ENCODE data around the gene CACTIN. TPM values are rescaled to one million over a fixed set of nuclear protein-coding genes. Genes with fewer than 3 reads are reported as not detected.

The CACTIN gene
- total and polyA plus RNA-seq, 2 of the 8 experiments (the other 6 are each of a cell fraction or from before 2014, with no cell fraction given) = 25.8 to 29.9 TPM

DNA sequence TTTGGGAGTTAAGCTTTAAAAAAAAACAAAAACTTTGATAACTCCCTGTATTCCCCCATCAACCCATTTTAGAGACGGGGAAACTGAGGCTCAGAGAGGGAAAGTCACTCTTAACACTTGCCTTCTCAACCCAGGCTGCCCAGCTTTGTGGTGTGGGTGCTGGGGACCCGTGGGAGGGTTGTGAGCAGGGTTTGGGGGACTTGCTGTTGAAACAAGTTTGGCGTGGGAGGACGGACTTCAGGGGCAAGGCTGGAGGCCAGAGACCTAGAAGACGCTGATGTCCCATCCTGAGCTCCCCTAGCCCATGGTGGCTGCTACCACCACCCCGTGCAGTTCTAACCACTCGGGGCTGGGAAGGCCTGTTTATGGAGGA, 747 bp upstream of the CACTIN start:
- peak overlapping the region in 1 of 4 experiments; percentile 27; a peak in 1 of 8 replicates for H3K4me3 ChIP-seq (ENCODE audit: extremely low read depth in 1 of 4, insufficient read depth in 2 of 4, low read depth in 3 of 4, low read length in 4 of 4)
- no peak overlapping the region for H3K4ac ChIP-seq (replicated peaks; ENCODE audit: insufficient read length, low read depth, low read length)
- H3K27me3 ChIP-seq (replicated peaks in 1 of 4; ENCODE audit: control insufficient read depth in 3 of 4, extremely low read depth in 1 of 4, insufficient read depth in 3 of 4, low read length in 3 of 4) = no peaks in the 10 kb centered on the region
- H2BK15ac ChIP-seq (ENCODE audit: low read length) = no peak overlapping the region
- CTCF ChIA-PET (ENCODE audit: partially characterized antibody) = interaction anchor here (1.2 to 1.4 kb wide), 3 partner anchors 39 to 844 kb away, joined by 3 to 4 read pairs (median 3); partner anchors contain the start of genes GIPC3 and SGTA
- peaks cover 9 to 24% of the 10 kb centered on the region in 2 experiments for H3K79me2 ChIP-seq (ENCODE audit: control insufficient read depth in 1 of 2, insufficient read depth in 2 of 2, low read length in 2 of 2)
- no peak overlapping the region for H3K9ac ChIP-seq (replicated peaks in 1 of 4; ENCODE audit: extremely low read depth in 1 of 4, low read depth in 3 of 4, low read length in 3 of 4)
- peaks cover 4% of the 10 kb centered on the region for H3K23me2 ChIP-seq (ENCODE audit: low read depth, low read length)
- H3K14ac ChIP-seq (ENCODE audit: insufficient read length) = no peak overlapping the region
- WGBS, 2 experiments (ENCODE audit: extremely low coverage in 1 of 2, insufficient coverage in 1 of 2, insufficient read length in 1 of 2, insufficient replicate concordance in 2 of 2, low coverage in 1 of 2, low lambda C conversion rate in 2 of 2, missing lambda C conversion rate in 1 of 2) = 66% methylated on average over 7 of the region's 7 CpGs; no CpG with 5 or more reads in 1 of the 2 experiments
- peak overlapping the region in 1 of 2 experiments; percentile 15; a peak in 2 of 4 replicates for H3K4me2 ChIP-seq (ENCODE audit: insufficient read depth in 1 of 2, low read depth in 2 of 2, low read length in 2 of 2)
- H2BK5ac ChIP-seq (ENCODE audit: low read depth, low read length) = no peak overlapping the region
- H3K36me3 ChIP-seq (ENCODE audit: control insufficient read depth in 2 of 4, insufficient read depth in 4 of 4, low read length in 3 of 4) = peaks cover 2 to 11% (median 3%) of the 10 kb centered on the region in 4 experiments; a peak in 4 of 8 replicates
- FAIRE-seq (no peak), DNase-seq (ENCODE audit: low read depth in 1 of 2, low spot score in 2 of 2) (no peak)
- H4K20me1 ChIP-seq (replicated peaks in 1 of 2; ENCODE audit: control insufficient read depth in 1 of 2, insufficient read depth in 2 of 2, low read length in 2 of 2) = peaks cover 4 to 11% of the 10 kb centered on the region in 2 experiments
- POLR2A ChIA-PET (ENCODE audit: partially characterized antibody) = interaction anchor here (0.7 to 1.5 kb wide), 5 partner anchors 9 to 126 kb away, joined by 3 to 5 read pairs (median 4); no protein-coding TSS in a partner anchor
- H3K4me1 ChIP-seq (replicated peaks in 1 of 4; ENCODE audit: control insufficient read depth in 3 of 4, insufficient read depth in 4 of 4, low read length in 3 of 4) = peaks cover 0 to 6% (median 2%) of the 10 kb centered on the region in 4 experiments; a peak in 4 of 7 replicates
- TF ChIP-seq KDM1A (IDR thresholded peaks at IDR 0.05; ENCODE audit: borderline replicate concordance, low read length) = peak; percentile 99
- TF ChIP-seq HDAC2 (IDR thresholded peaks at IDR 0.05; ENCODE audit: borderline replicate concordance in 1 of 2, low read depth in 2 of 2, low read length in 2 of 2) = peak in 1 of 2 experiments; percentile 99; a peak in 2 of 4 replicates
- no peak for TF ChIP-seq POU5F1 (IDR thresholded peaks at IDR 0.05; ENCODE audit: low read depth, low read length)
- 0 out of 2 replicates have a peak, but pooled peaks have one; percentile 8 for TF ChIP-seq PHF8 (conservative IDR thresholded peaks at IDR 0.05; ENCODE audit: low read depth, low read length)
- no peak overlapping the region for H2AFZ ChIP-seq (ENCODE audit: low read length)
- no peak overlapping the region for H2AK5ac ChIP-seq (ENCODE audit: low read depth, low read length)
- no peak overlapping the region for H3K23ac ChIP-seq (ENCODE audit: insufficient read length)
- H4K5ac ChIP-seq (ENCODE audit: insufficient read length, low read depth, low read length) = no peak overlapping the region
- H2BK120ac ChIP-seq (replicated peaks; ENCODE audit: low read depth, low read length) = no peak overlapping the region
- 0 out of 2 replicates have a peak overlapping the region, but pooled peaks have one; percentile 9 for H4K8ac ChIP-seq (ENCODE audit: extremely low read depth, insufficient read depth, low read length)
- H4K91ac ChIP-seq (replicated peaks; ENCODE audit: insufficient read length, low read length) = no peak overlapping the region
- H3K79me1 ChIP-seq (ENCODE audit: low read depth, low read length) = peaks cover 12% of the 10 kb centered on the region
- H3K56ac ChIP-seq (replicated peaks; ENCODE audit: insufficient read length, low read depth, low read length) = no peak overlapping the region
- 0 out of 2 replicates have a peak overlapping the region, but pooled peaks have one; percentile 50 for H2BK12ac ChIP-seq (ENCODE audit: low read depth, low read length)
- H3K9me3 ChIP-seq (ENCODE audit: insufficient read depth in 2 of 2, low read depth in 1 of 2, low read length in 1 of 2) = no peaks in the 10 kb centered on the region
- no peak overlapping the region for H3K18ac ChIP-seq (ENCODE audit: extremely low read depth, low read length)
- H3K27ac ChIP-seq (ENCODE audit: low read depth, low read length) = no peak overlapping the region
- H2BK20ac ChIP-seq (ENCODE audit: low read length) = no peak overlapping the region
